Stimulated activated CD8-positive, alpha-beta memory T cell treated with anti-CD3 and anti-CD28 coated beads, Interleukin-4, amount 100 ng/mL, for 24 hours (primary cell): ENCODE results near the gene PIK3C3.
A peak's percentile ranks its signal among the peaks of the same experiment; 100 is the strongest.

Source experiments
- DNase-seq: peaks from one replicate; pipeline ENCODE4 v3.0.0-alpha.2; 2020; ENCODE audit warnings: low read depth

Gene PIK3C3

GRCh38 chr18:41954827-41955613 is at the start of gene PIK3C3:
Gene PIK3C3 (plus strand): TSS chr18:41955234. CDS start chr18:41955292, 58 bp downstream.
- DNase-seq, result peak; percentile 96

- no peak for DNase-seq
Measured at GRCh38 chr18:41905786-41906527, 49.1 kb upstream of the PIK3C3 start.

GRCh38 chr18:41906528-41907146 is 48.4 kb upstream of the PIK3C3 start:
- DNase-seq, result no peak

GRCh38 chr18:41917181-41917580 is 37.9 kb upstream of the PIK3C3 start:
- no peak for DNase-seq

- no peak for DNase-seq
Measured at GRCh38 chr18:41921770-41922169, 33.3 kb upstream of the PIK3C3 start.

GRCh38 chr18:41922176-41922575 is 32.9 kb upstream of the PIK3C3 start:
- no peak for DNase-seq

- DNase-seq, result no peak
Measured at GRCh38 chr18:41922841-41923240, 32.2 kb upstream of the PIK3C3 start.

- no peak for DNase-seq
Measured at GRCh38 chr18:41923446-41923845, 31.6 kb upstream of the PIK3C3 start.

- DNase-seq, result no peak
Measured at GRCh38 chr18:41928581-41928980, 26.5 kb upstream of the PIK3C3 start.

- DNase-seq, result no peak
Measured at GRCh38 chr18:41932899-41933298, 22.1 kb upstream of the PIK3C3 start.

- no peak for DNase-seq
Measured at GRCh38 chr18:41933778-41934177, 21.3 kb upstream of the PIK3C3 start.

GRCh38 chr18:41936471-41937134 is 18.4 kb upstream of the PIK3C3 start:
- DNase-seq, result no peak

- DNase-seq, result no peak
Measured at GRCh38 chr18:41938445-41938844, 16.6 kb upstream of the PIK3C3 start.

GRCh38 chr18:41939326-41939725 is 15.7 kb upstream of the PIK3C3 start:
- DNase-seq, result no peak

- no peak for DNase-seq
Measured at GRCh38 chr18:41940506-41941215, 14.4 kb upstream of the PIK3C3 start.

- no peak for DNase-seq
Measured at GRCh38 chr18:41942254-41942653, 12.8 kb upstream of the PIK3C3 start.

- DNase-seq, result no peak
Measured at GRCh38 chr18:41948544-41949110, 6.4 kb upstream of the PIK3C3 start.

- no peak for DNase-seq
Measured at GRCh38 chr18:41949206-41949920, 5.7 kb upstream of the PIK3C3 start.

- no peak for DNase-seq
Measured at GRCh38 chr18:41955688-41956087, 654 bp downstream of the PIK3C3 start.

- no peak for DNase-seq
Measured at GRCh38 chr18:41959045-41959444, 4.0 kb downstream of the PIK3C3 start.
